ENCODE data around the gene CBLB.

Gene CBLB

GRCh38 chr3:105715372-105715771 is 153.4 kb downstream of the CBLB start:
- no peak for DNase-seq (ENCODE audit: extremely low read depth in 1 of 2, low read depth in 1 of 2)

GRCh38 chr3:105714453-105714852 is 154.4 kb downstream of the CBLB start:
- DNase-seq (ENCODE audit: extremely low read depth in 1 of 2, low read depth in 1 of 2) = no peak

GRCh38 chr3:105708980-105709379 is 159.8 kb downstream of the CBLB start:
- no peak for DNase-seq (ENCODE audit: extremely low read depth in 1 of 2, low read depth in 1 of 2)

- DNase-seq (ENCODE audit: extremely low read depth in 1 of 2, low read depth in 1 of 2) = no peak
Observed at GRCh38 chr3:105707009-105707408, 161.8 kb downstream of the CBLB start.

GRCh38 chr3:105704726-105705410 is 163.9 kb downstream of the CBLB start:
- no peak for DNase-seq (ENCODE audit: extremely low read depth in 1 of 2, low read depth in 1 of 2)

GRCh38 chr3:105700575-105700974 is 168.2 kb downstream of the CBLB start:
- no peak for DNase-seq (ENCODE audit: extremely low read depth in 1 of 2, low read depth in 1 of 2)

GRCh38 chr3:105691633-105692032 is 177.2 kb downstream of the CBLB start:
- no peak for DNase-seq (ENCODE audit: extremely low read depth in 1 of 2, low read depth in 1 of 2)

- no peak for DNase-seq (ENCODE audit: extremely low read depth in 1 of 2, low read depth in 1 of 2)
Observed at GRCh38 chr3:105691053-105691452, 177.8 kb downstream of the CBLB start.

GRCh38 chr3:105688821-105689220 is 180.0 kb downstream of the CBLB start:
- no peak for DNase-seq (ENCODE audit: extremely low read depth in 1 of 2, low read depth in 1 of 2)

GRCh38 chr3:105686278-105686897 is 182.4 kb downstream of the CBLB start:
- DNase-seq (ENCODE audit: extremely low read depth in 1 of 2, low read depth in 1 of 2) = no peak

GRCh38 chr3:105679951-105680350 is 188.9 kb downstream of the CBLB start:
- DNase-seq (ENCODE audit: extremely low read depth in 1 of 2, low read depth in 1 of 2) = no peak

- no peak for DNase-seq (ENCODE audit: extremely low read depth in 1 of 2, low read depth in 1 of 2)
Observed at GRCh38 chr3:105678017-105678416, 190.8 kb downstream of the CBLB start.

GRCh38 chr3:105676621-105677300 is 192.1 kb downstream of the CBLB start:
- no peak for DNase-seq (ENCODE audit: extremely low read depth in 1 of 2, low read depth in 1 of 2)

- no peak for DNase-seq (ENCODE audit: extremely low read depth in 1 of 2, low read depth in 1 of 2)
Observed at GRCh38 chr3:105674437-105675065, 194.3 kb downstream of the CBLB start.

- no peak for DNase-seq (ENCODE audit: extremely low read depth in 1 of 2, low read depth in 1 of 2)
Observed at GRCh38 chr3:105672996-105673395, 195.8 kb downstream of the CBLB start.

- no peak for DNase-seq (ENCODE audit: extremely low read depth in 1 of 2, low read depth in 1 of 2)
Observed at GRCh38 chr3:105662306-105662705, 206.5 kb downstream of the CBLB start.

GRCh38 chr3:105661461-105661860 is 207.4 kb downstream of the CBLB start:
- no peak for DNase-seq (ENCODE audit: extremely low read depth in 1 of 2, low read depth in 1 of 2)

- no peak for DNase-seq (ENCODE audit: extremely low read depth in 1 of 2, low read depth in 1 of 2)
Observed at GRCh38 chr3:105656651-105657504, 211.9 kb downstream of the CBLB start.

- no peak for DNase-seq (ENCODE audit: extremely low read depth in 1 of 2, low read depth in 1 of 2)
Observed at GRCh38 chr3:105653868-105654267, 214.9 kb downstream of the CBLB start.

- DNase-seq (ENCODE audit: extremely low read depth in 1 of 2, low read depth in 1 of 2) = no peak
Observed at GRCh38 chr3:105653166-105653565, 215.6 kb downstream of the CBLB start.

- no peak for DNase-seq (ENCODE audit: extremely low read depth in 1 of 2, low read depth in 1 of 2)
Observed at GRCh38 chr3:105649480-105649879, 219.3 kb downstream of the CBLB start.

All from activated CD8-positive, alpha-beta memory T cell treated with anti-CD3 and anti-CD28 coated beads for 1 hour (primary cell).